Measurements from ENCODE around the gene SYT8. TPM values are rescaled to one million over a fixed set of nuclear protein-coding genes. Genes with fewer than 3 reads are reported as not detected.

The SYT8 gene
- total RNA-seq, 1 experiment from 2014 or later: not detected

DNA sequence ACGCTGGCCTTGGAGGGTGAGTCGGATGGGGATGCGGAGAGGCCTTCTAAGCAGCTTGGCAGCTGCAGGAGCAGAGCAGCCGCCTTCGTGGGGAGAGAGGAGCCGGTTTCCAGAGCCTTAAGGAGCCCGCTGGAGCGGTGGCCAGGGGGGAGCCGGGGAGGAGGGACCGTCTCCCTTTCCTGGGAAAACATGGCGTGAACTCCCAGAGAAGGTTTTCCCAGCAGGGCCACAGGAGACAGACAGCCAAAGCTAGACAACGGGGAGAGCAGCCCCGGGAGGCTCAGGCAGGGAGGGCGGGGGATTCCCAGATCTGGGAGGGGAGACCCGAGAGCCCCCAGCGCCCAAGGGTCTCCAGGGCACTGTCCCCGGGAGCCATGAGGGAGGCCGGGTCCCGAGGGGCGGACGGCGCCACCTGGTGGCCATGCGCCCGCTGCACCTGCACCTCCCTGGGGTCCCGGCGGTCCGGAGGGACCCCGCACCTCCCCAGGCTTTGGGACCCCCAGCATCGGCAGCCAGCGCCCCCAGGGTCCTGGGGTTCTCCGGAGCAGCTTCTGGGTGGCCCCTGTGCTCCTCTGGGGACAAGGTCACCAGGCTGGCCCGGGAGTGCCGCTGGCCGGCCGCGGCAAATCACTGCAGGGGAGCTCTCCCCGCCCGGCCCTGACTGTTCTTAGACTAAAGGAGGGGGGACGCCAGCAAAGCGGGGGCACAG lies 2.4 kb upstream of the SYT8 start:
- peak; percentile 72 for DNase-seq
- TF ChIP-seq, protein P1, sequence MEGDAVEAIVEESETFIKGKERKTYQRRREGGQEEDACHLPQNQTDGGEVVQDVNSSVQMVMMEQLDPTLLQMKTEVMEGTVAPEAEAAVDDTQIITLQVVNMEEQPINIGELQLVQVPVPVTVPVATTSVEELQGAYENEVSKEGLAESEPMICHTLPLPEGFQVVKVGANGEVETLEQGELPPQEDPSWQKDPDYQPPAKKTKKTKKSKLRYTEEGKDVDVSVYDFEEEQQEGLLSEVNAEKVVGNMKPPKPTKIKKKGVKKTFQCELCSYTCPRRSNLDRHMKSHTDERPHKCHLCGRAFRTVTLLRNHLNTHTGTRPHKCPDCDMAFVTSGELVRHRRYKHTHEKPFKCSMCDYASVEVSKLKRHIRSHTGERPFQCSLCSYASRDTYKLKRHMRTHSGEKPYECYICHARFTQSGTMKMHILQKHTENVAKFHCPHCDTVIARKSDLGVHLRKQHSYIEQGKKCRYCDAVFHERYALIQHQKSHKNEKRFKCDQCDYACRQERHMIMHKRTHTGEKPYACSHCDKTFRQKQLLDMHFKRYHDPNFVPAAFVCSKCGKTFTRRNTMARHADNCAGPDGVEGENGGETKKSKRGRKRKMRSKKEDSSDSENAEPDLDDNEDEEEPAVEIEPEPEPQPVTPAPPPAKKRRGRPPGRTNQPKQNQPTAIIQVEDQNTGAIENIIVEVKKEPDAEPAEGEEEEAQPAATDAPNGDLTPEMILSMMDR (conservative IDR thresholded peaks at IDR 0.05): peak; percentile 99
- Histone ChIP-seq H3T11ph (ENCODE audit: low read length) (no peak overlapping the region), H2BK120ac (ENCODE audit: low read depth, low read length, poor library complexity, severe bottlenecking) (no peak overlapping the region), H2BK5ac (ENCODE audit: insufficient read length, low read length) (no peak overlapping the region), H3K27ac (ENCODE audit: insufficient read length, low read depth, low read length) (no peak overlapping the region), H3K79me1 (ENCODE audit: insufficient read depth, low read depth, low read length, poor library complexity, severe bottlenecking) (no peaks in the 10 kb centered on the region), H4K8ac (replicated peaks; ENCODE audit: insufficient read length, low read depth, low read length) (no peak overlapping the region), H3K18ac (ENCODE audit: insufficient read length, low read depth, low read length) (no peak overlapping the region), H4K20me1 (ENCODE audit: control insufficient read depth, insufficient read depth, insufficient read length) (no peaks in the 10 kb centered on the region), H3K56ac (ENCODE audit: insufficient read length, low read depth, low read length) (no peak overlapping the region), H3K9ac (ENCODE audit: extremely low read depth, insufficient read length, low read length) (no peak overlapping the region), H3K4ac (ENCODE audit: low read depth, low read length) (no peak overlapping the region), H2BK12ac (ENCODE audit: insufficient read length, low read depth, low read length) (no peak overlapping the region), H2AK5ac (ENCODE audit: insufficient read length, low read length) (no peak overlapping the region), H3K9me3 (ENCODE audit: control insufficient read depth, low read depth, low read length) (no peaks in the 10 kb centered on the region), H2AFZ (ENCODE audit: low read length) (no peak overlapping the region), H4K91ac (ENCODE audit: insufficient read length, low read depth, low read length) (no peak overlapping the region), H2BK15ac (ENCODE audit: low read depth, low read length) (no peak overlapping the region), H3K23ac (ENCODE audit: insufficient read length, low read depth, low read length) (no peak overlapping the region), H3K4me2 (ENCODE audit: insufficient read depth, insufficient read length, low read length) (peak overlapping the region; percentile 32), H3K4me1 (ENCODE audit: insufficient read depth, low read length) (no peaks in the 10 kb centered on the region), H3K14ac (ENCODE audit: insufficient read depth, low read length) (no peak overlapping the region), H2BK20ac (ENCODE audit: low read depth, low read length, poor library complexity, severe bottlenecking) (no peak overlapping the region), H4K5ac (ENCODE audit: insufficient read length, low read depth, low read length) (no peak overlapping the region), H3K79me2 (ENCODE audit: insufficient read depth, low read length) (no peaks in the 10 kb centered on the region), H3K23me2 (ENCODE audit: insufficient read length, low read depth, low read length, poor library complexity, severe bottlenecking) (peaks cover 3% of the 10 kb centered on the region), H3K27me3 (ENCODE audit: insufficient read depth, low read length) (no peaks in the 10 kb centered on the region)
- Mint-ChIP-seq H3K27me3 (ENCODE audit: low read depth) (peaks cover 27% of the 10 kb centered on the region), H3K9me3 (no peaks in the 10 kb centered on the region; a peak in 1 of 5 replicates), H3K27ac (no peak overlapping the region), H3K36me3 (ENCODE audit: insufficient read depth in 1 of 3, low read depth in 3 of 3) (no peaks in the 10 kb centered on the region), H3K4me1 (peaks cover 3 to 9% of the 10 kb centered on the region in 2 experiments; a peak in 3 of 4 replicates), H3K4me3 (peak overlapping the region; percentile 42 to 67)
- WGBS (ENCODE audit: extremely low coverage, insufficient read length, low lambda C conversion rate): no CpG with 5 or more reads among the region's 40 CpGs

All from H9 (cell line).